Activated CD4-positive, alpha-beta memory T cell treated with anti-CD3 and anti-CD28 coated beads for 36 hours (primary cell): Measurements from ENCODE around the gene GBGT1. TPM values are rescaled to one million over a fixed set of nuclear protein-coding genes. Genes with fewer than 3 reads are reported as not detected.
A peak's percentile ranks its signal among the peaks of the same experiment; 100 is the strongest.
"Not testable (repeated sequence)": the region's sequence is repeated elsewhere in the genome, so short reads cannot be mapped to it uniquely, and the experiment has no call there.

Experiments used
- CTCF ChIA-PET: fragments of 350-600 bp; sonication (Branson Sonifier 250); formaldehyde crosslinking; loops from one replicate; lab custom pipeline; 2021; ENCODE audit warnings: antibody characterized with exemption, inconsistent platforms; lab: Charles Lee
- POLR2A ChIA-PET: fragments of 350-600 bp; sonication (Branson Sonifier 250); formaldehyde crosslinking; loops from one replicate; lab custom pipeline; 2021; ENCODE audit warnings: antibody characterized with exemption; lab: Charles Lee
- DNase-seq: peaks from one replicate; pipeline ENCODE4 v3.0.0-alpha.2; 2020
- H3K27ac Mint-ChIP-seq: one replicate; pipeline ENCODE4 v1.8.0; 2021; ENCODE audit warnings: mixed read lengths
- H3K27me3 Mint-ChIP-seq: one replicate; pipeline ENCODE4 v1.8.0; 2021; ENCODE audit warnings: mixed read lengths
- H3K36me3 Mint-ChIP-seq: one replicate; pipeline ENCODE4 v1.8.0; 2021; ENCODE audit warnings: mixed read lengths
- H3K4me1 Mint-ChIP-seq: one replicate; pipeline ENCODE4 v1.8.0; 2021; ENCODE audit warnings: low read depth, mixed read lengths
- H3K4me3 Mint-ChIP-seq: one replicate; pipeline ENCODE4 v1.8.0; 2021; ENCODE audit warnings: mild to moderate bottlenecking, mixed read lengths
- H3K9me3 Mint-ChIP-seq: one replicate; pipeline ENCODE4 v1.8.0; 2021; ENCODE audit warnings: mixed read lengths
- intact Hi-C: fragments of 100-400 bp; cut with micrococcal nuclease; formaldehyde crosslinking; loops from one replicate; pipeline ENCODE4 v1.15.1; 2023
- total RNA-seq, 2 experiments: library from RNA; stranded (reverse); gene quantifications; one replicate each; pipeline ENCODE4 v1.2.3, GENCODE V29; 2021

Gene GBGT1
- total RNA-seq, result 1 to 10 TPM; 3.2 to 3.6 TPM

GRCh38 chr9:133163504-133164172, at the start of gene GBGT1:
TSS of gene GBGT1 (minus strand) at chr9:133163914. CDS start at chr9:133162412, 1,502 bp downstream.
- no peak within 1 kb of the TSS for H3K27ac Mint-ChIP-seq
- H3K4me1 Mint-ChIP-seq, result peaks cover 2% of the 10 kb centered on the region
- ChIA-PET CTCF (interaction anchor here (0.9 to 1.3 kb wide), 2 partner anchors 16 to 123 kb away, joined by 3 to 4 read pairs; no protein-coding TSS in a partner anchor), POLR2A (no interaction called here)
- H3K36me3 Mint-ChIP-seq, result no peaks in the 10 kb centered on the region
- peak within 1 kb of the TSS; percentile 68 for H3K4me3 Mint-ChIP-seq
- no peaks in the 10 kb centered on the region for H3K9me3 Mint-ChIP-seq
- intact Hi-C loops, result no loop called here
- peak; percentile 39 for DNase-seq
- no peaks in the 10 kb centered on the region for H3K27me3 Mint-ChIP-seq

- H3K27ac Mint-ChIP-seq, result no peak overlapping the region
- no peaks in the 10 kb centered on the region for H3K36me3 Mint-ChIP-seq
- H3K27me3 Mint-ChIP-seq, result peaks cover 20% of the 10 kb centered on the region
- no peak overlapping the region for H3K4me3 Mint-ChIP-seq
- ChIA-PET CTCF (no interaction called here), POLR2A (no interaction called here)
- H3K4me1 Mint-ChIP-seq, result no peaks in the 10 kb centered on the region
- intact Hi-C loops, result no loop called here
- H3K9me3 Mint-ChIP-seq, result peaks cover 4% of the 10 kb centered on the region
- DNase-seq, result peak; percentile 2
Observed at GRCh38 chr9:133210609-133211008, 46.9 kb upstream of the GBGT1 start.

- DNase-seq, result no peak
- H3K4me1 Mint-ChIP-seq, result no peaks in the 10 kb centered on the region
- peaks cover 4% of the 10 kb centered on the region for H3K9me3 Mint-ChIP-seq
- intact Hi-C loops, result no loop called here
- H3K27ac Mint-ChIP-seq, result no peak overlapping the region
- POLR2A ChIA-PET, result no interaction called here
- CTCF ChIA-PET, result no interaction called here
- no peak overlapping the region for H3K4me3 Mint-ChIP-seq
- peaks cover 18% of the 10 kb centered on the region for H3K27me3 Mint-ChIP-seq
- no peaks in the 10 kb centered on the region for H3K36me3 Mint-ChIP-seq
Observed at GRCh38 chr9:133210202-133210532, 46.5 kb upstream of the GBGT1 start.

- intact Hi-C loops, H3K4me1 Mint-ChIP-seq, H3K9me3 Mint-ChIP-seq, POLR2A ChIA-PET, DNase-seq, H3K4me3 Mint-ChIP-seq, H3K27ac Mint-ChIP-seq, H3K36me3 Mint-ChIP-seq, CTCF ChIA-PET: not testable (repeated sequence)
- peaks cover 18% of the 10 kb centered on the region for H3K27me3 Mint-ChIP-seq
Observed at GRCh38 chr9:133209327-133210201, 45.9 kb upstream of the GBGT1 start.

GRCh38 chr9:133208880-133209300, 45.2 kb upstream of the GBGT1 start, which contains the start of gene OBP2B:
TSS of gene OBP2B (minus strand) at chr9:133209250. CDS start at chr9:133209199, 51 bp downstream.
- CTCF ChIA-PET, DNase-seq, POLR2A ChIA-PET, H3K27ac Mint-ChIP-seq, H3K36me3 Mint-ChIP-seq, H3K9me3 Mint-ChIP-seq, H3K4me3 Mint-ChIP-seq, H3K4me1 Mint-ChIP-seq, intact Hi-C loops: not testable (repeated sequence)
- H3K27me3 Mint-ChIP-seq, result peaks cover 14% of the 10 kb centered on the region

- H3K9me3 Mint-ChIP-seq, H3K27ac Mint-ChIP-seq, intact Hi-C loops, POLR2A ChIA-PET, H3K4me3 Mint-ChIP-seq, H3K36me3 Mint-ChIP-seq, H3K4me1 Mint-ChIP-seq, CTCF ChIA-PET, DNase-seq: not testable (repeated sequence)
- H3K27me3 Mint-ChIP-seq, result peaks cover 13% of the 10 kb centered on the region
Observed at GRCh38 chr9:133208171-133208879, 44.6 kb upstream of the GBGT1 start.

GRCh38 chr9:133207540-133208170, 43.9 kb upstream of the GBGT1 start:
- intact Hi-C loops, result no loop called here
- H3K4me3 Mint-ChIP-seq, result no peak overlapping the region
- no peak overlapping the region for H3K27ac Mint-ChIP-seq
- no peaks in the 10 kb centered on the region for H3K9me3 Mint-ChIP-seq
- no peaks in the 10 kb centered on the region for H3K4me1 Mint-ChIP-seq
- no peak for DNase-seq
- H3K36me3 Mint-ChIP-seq, result no peaks in the 10 kb centered on the region
- ChIA-PET CTCF (interaction anchor here (2.0 kb wide), 1 partner anchor 21 kb away, joined by 7 read pairs; no protein-coding TSS in a partner anchor), POLR2A (no interaction called here)
- peaks cover 14% of the 10 kb centered on the region for H3K27me3 Mint-ChIP-seq

- Mint-ChIP-seq H3K27ac (no peak overlapping the region), H3K9me3 (no peaks in the 10 kb centered on the region), H3K4me3 (no peak overlapping the region), H3K4me1 (no peaks in the 10 kb centered on the region), H3K27me3 (peaks cover 13% of the 10 kb centered on the region), H3K36me3 (no peaks in the 10 kb centered on the region)
- intact Hi-C loops, result no loop called here
- DNase-seq, result no peak
- CTCF ChIA-PET, result interaction anchor here (2.0 kb wide), 1 partner anchor 21 kb away, joined by 7 read pairs; no protein-coding TSS in a partner anchor
- POLR2A ChIA-PET, result no interaction called here
Observed at GRCh38 chr9:133207021-133207531, 43.4 kb upstream of the GBGT1 start.

GRCh38 chr9:133205996-133206931, 42.5 kb upstream of the GBGT1 start:
- Mint-ChIP-seq H3K4me1 (no peaks in the 10 kb centered on the region), H3K9me3 (no peaks in the 10 kb centered on the region), H3K4me3 (no peak overlapping the region), H3K27ac (no peak overlapping the region), H3K36me3 (no peaks in the 10 kb centered on the region), H3K27me3 (peaks cover 11% of the 10 kb centered on the region)
- peak; percentile 6 for DNase-seq
- intact Hi-C loops, result no loop called here
- ChIA-PET CTCF (interaction anchor here (2.0 kb wide), 1 partner anchor 20 kb away, joined by 7 read pairs; no protein-coding TSS in a partner anchor), POLR2A (no interaction called here)

GRCh38 chr9:133205481-133205887, 41.8 kb upstream of the GBGT1 start:
- H3K4me3 Mint-ChIP-seq, POLR2A ChIA-PET, H3K4me1 Mint-ChIP-seq, H3K27ac Mint-ChIP-seq, intact Hi-C loops, H3K36me3 Mint-ChIP-seq, H3K9me3 Mint-ChIP-seq, CTCF ChIA-PET: not testable (repeated sequence)
- H3K27me3 Mint-ChIP-seq, result peaks cover 12% of the 10 kb centered on the region
- peak; percentile 4 for DNase-seq

- CTCF ChIA-PET, result no interaction called here
- no peak for DNase-seq
- intact Hi-C loops, result no loop called here
- Mint-ChIP-seq H3K9me3 (no peaks in the 10 kb centered on the region), H3K4me3 (no peak overlapping the region), H3K27me3 (peaks cover 11% of the 10 kb centered on the region), H3K27ac (no peak overlapping the region), H3K4me1 (peaks cover 2% of the 10 kb centered on the region), H3K36me3 (no peaks in the 10 kb centered on the region)
- POLR2A ChIA-PET, result no interaction called here
Observed at GRCh38 chr9:133204993-133205336, 41.3 kb upstream of the GBGT1 start.
